Thymus (tissue), 11 donors: ENCODE results near the gene APOL5. TPM values are rescaled to one million over a fixed set of nuclear protein-coding genes. Genes with fewer than 3 reads are reported as not detected.
"Not testable (repeated sequence)": the region's sequence is repeated elsewhere in the genome, so short reads cannot be mapped to it uniquely, and the experiment has no call there.

Source experiments
- DNase-seq, 9 donors: peaks; one replicate each; pipeline ENCODE4 v3.0.0-alpha.2; 2013; ENCODE audit warnings: low spot score in 9 of 9, low read depth in 6 of 9, missing footprints in 1 of 9
- H3K27ac ChIP-seq, 2 donors: one replicate each; pipeline ENCODE4 v1.5.1; 2013; ENCODE audit warnings: control low read depth in 1 of 2, low read depth in 1 of 2, low read length in 1 of 2, mild to moderate bottlenecking in 1 of 2, moderate library complexity in 1 of 2
- H3K27me3 ChIP-seq, 2 donors: one replicate each; pipeline ENCODE4 v1.5.1; 2013; ENCODE audit warnings: low read length in 1 of 2; ENCODE audit not compliant: control insufficient read depth in 2 of 2, insufficient read depth in 1 of 2
- H3K36me3 ChIP-seq, 2 donors: one replicate each; pipeline ENCODE4 v1.5.1; 2013; ENCODE audit warnings: low read length in 1 of 2, mild to moderate bottlenecking in 1 of 2, moderate library complexity in 1 of 2; ENCODE audit not compliant: control insufficient read depth in 2 of 2, insufficient read depth in 2 of 2
- H3K4me1 ChIP-seq, 2 donors: one replicate each; pipeline ENCODE4 v1.5.1; 2013; ENCODE audit warnings: low read length in 2 of 2; ENCODE audit not compliant: control insufficient read depth in 2 of 2, insufficient read depth in 2 of 2
- H3K4me3 ChIP-seq, 2 donors: one replicate each; pipeline ENCODE4 v1.5.1; 2013; ENCODE audit warnings: low read length in 2 of 2, control low read depth in 1 of 2, mild to moderate bottlenecking in 1 of 2
- H3K9me3 ChIP-seq, 2 donors: one replicate each; pipeline ENCODE4 v1.5.1; 2013; ENCODE audit warnings: low read length in 1 of 2, mild to moderate bottlenecking in 1 of 2; ENCODE audit not compliant: control insufficient read depth in 2 of 2, insufficient read depth in 1 of 2
- WGBS: extraction: QIAGEN DNeasy Blood & Tissue Kit; methylation state at CpG from one replicate; pipeline ENCODE4 v1.1.7; 2013; 5-methylcytosine and 5-hydroxymethylcytosine counted together
- polyA plus RNA-seq: library from polyadenylated mRNA; stranded (reverse); fragments of 200-250 nt; gene quantifications from one replicate; pipeline ENCODE4 v1.2.3, GENCODE V29; 2013
- total RNA-seq: library from RNA; stranded (reverse); fragments of 120-200 nt; gene quantifications from one replicate; pipeline ENCODE4 v1.2.4, GENCODE V29; 2013
- donor health status: healthy.

The APOL5 gene
- total and polyA plus RNA-seq, 2 donors = 0.09 TPM

DNA sequence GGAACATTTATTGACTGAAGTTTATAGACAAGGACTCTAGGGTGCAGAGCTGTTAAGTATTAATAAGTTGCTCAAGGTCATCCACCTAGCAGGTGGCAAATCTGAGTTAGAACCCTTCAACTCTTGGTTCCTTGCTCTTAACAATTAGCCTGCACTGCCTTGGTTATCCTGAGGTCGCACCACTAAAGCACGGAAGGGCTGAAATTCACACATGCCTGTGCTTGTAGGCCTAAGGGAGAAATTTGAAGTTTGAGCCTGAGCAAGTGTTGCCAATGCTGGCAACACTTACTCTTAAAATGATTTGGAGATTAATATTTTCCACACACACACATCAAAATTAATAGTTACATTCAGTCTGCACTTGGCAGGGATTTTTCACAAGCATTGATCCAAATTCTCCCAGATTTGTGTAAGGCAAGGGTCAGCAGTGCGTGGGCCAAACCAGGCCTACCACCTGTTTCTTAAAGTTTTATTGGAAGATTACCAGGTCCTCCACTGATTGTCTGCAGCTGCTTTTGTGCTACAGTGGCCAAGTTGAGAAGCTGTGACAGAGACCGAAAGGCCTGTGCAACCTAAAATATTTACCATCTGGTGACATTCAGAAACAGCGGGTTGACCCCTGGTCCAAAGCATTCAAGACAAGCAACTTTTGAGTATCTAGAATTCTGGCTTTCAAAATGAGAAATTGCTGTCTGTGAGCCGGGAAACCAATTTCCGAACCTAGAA, 16.3 kb downstream of the APOL5 start:
- Histone ChIP-seq H3K36me3 (no peaks in the 10 kb centered on the region), H3K4me3 (no peak overlapping the region), H3K4me1 (peaks cover 0 to 3% of the 10 kb centered on the region in 2 donors), H3K27me3 (no peaks in the 10 kb centered on the region), H3K9me3 (no peaks in the 10 kb centered on the region), H3K27ac (no peak overlapping the region)
- no peak for DNase-seq
- 90% methylated on average over 7 of the region's 7 CpGs for WGBS

DNA sequence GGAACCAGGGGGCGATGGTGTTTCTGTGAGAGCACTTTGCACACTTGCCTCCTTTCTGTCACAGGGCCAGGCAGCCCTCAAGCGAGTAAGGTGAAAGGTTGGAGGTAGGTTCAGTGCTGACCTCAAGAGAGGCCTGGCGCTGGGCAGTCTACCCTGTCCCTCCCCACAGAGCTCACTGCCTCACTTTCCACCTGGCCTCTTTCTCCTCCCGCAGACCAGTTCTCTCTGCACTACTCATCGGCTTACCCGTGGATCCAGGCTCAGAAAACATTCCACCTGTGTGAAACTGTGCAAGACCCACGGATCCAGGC, 16.8 kb downstream of the APOL5 start:
- no peak overlapping the region for H3K27ac ChIP-seq
- 95% methylated on average over 7 of the region's 7 CpGs for WGBS
- no peaks in the 10 kb centered on the region for H3K9me3 ChIP-seq
- peaks cover 0 to 3% of the 10 kb centered on the region in 2 donors for H3K4me1 ChIP-seq
- H3K4me3 ChIP-seq = no peak overlapping the region
- H3K36me3 ChIP-seq = no peaks in the 10 kb centered on the region
- H3K27me3 ChIP-seq = no peaks in the 10 kb centered on the region
- DNase-seq = no peak

DNA sequence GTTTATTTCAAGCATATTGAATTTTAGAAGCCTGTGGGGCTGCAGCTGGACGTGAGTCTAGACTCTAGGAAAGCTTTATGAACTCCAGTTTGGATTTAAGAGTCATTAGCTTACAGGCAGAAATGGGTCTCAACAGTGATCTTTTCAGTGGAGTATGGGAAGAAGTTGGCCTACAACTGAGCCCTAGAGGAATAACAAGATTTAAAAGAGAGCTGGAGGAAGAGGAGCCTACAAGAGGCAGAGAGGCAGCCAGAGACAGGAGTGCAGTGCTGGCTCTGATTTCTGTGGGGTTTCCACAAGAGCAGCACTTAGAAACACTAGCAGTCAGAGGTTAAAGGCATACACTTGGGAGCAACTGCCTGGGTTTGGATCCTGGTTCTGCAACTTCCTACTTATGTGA, 17.9 kb downstream of the APOL5 start:
- H3K4me3 ChIP-seq = no peak overlapping the region
- peaks cover 0 to 3% of the 10 kb centered on the region in 2 donors for H3K4me1 ChIP-seq
- no peaks in the 10 kb centered on the region for H3K9me3 ChIP-seq
- no peaks in the 10 kb centered on the region for H3K27me3 ChIP-seq
- 91% methylated on average over 1 of the region's 1 CpG for WGBS
- H3K27ac ChIP-seq = no peak overlapping the region
- H3K36me3 ChIP-seq = no peaks in the 10 kb centered on the region
- DNase-seq = no peak

DNA sequence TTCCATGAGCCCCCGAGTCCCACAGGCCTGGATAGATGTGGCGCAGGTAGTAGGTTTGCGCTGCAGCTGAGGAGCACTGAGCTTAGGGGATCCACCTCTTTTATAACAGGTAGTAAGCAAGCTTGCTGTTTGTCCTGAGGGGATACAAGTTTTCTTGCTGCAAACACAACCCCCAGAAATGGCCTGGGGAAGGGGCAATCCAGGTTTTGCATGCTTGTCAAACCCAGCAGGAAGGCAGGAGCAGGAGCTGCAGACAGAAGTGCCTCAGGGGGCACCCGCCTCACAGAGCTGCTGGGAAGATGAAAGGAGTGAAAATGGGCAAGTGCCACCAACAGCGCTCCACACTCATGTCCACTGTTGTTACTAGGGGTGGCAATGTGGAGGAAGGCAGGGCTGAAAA, 18.5 kb downstream of the APOL5 start:
- DNase-seq = no peak
- Histone ChIP-seq H3K4me1 (peaks cover 0 to 3% of the 10 kb centered on the region in 2 donors), H3K36me3 (no peaks in the 10 kb centered on the region), H3K9me3 (no peaks in the 10 kb centered on the region), H3K27me3 (no peaks in the 10 kb centered on the region), H3K4me3 (no peak overlapping the region), H3K27ac (no peak overlapping the region)
- WGBS = 98% methylated on average over 5 of the region's 5 CpGs

DNA sequence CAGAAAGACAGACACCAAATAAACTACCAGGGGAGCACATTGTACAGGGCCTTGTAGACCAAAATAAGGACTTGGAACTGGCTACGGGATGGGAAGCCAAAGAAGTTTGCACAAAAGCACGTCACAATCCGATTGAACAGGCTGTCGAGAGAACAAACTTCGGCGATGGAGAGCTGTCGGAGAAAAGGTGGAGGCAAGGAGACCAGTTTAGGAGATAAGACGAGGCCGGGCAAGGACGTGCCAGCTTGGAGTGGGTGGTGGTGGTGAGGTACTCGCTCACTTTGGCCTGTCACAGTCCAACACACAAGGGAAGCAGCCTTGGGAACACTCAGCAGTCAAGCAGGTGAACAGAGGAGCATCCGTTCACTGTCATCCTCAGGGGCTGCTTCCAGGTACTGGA, 19.0 kb downstream of the APOL5 start:
- H3K27ac ChIP-seq = no peak overlapping the region
- H3K4me1 ChIP-seq = peaks cover 0 to 3% of the 10 kb centered on the region in 2 donors
- H3K27me3 ChIP-seq = no peaks in the 10 kb centered on the region
- DNase-seq = no peak
- no peak overlapping the region for H3K4me3 ChIP-seq
- 97% methylated on average over 12 of the region's 12 CpGs for WGBS
- no peaks in the 10 kb centered on the region for H3K36me3 ChIP-seq
- H3K9me3 ChIP-seq = no peaks in the 10 kb centered on the region

DNA sequence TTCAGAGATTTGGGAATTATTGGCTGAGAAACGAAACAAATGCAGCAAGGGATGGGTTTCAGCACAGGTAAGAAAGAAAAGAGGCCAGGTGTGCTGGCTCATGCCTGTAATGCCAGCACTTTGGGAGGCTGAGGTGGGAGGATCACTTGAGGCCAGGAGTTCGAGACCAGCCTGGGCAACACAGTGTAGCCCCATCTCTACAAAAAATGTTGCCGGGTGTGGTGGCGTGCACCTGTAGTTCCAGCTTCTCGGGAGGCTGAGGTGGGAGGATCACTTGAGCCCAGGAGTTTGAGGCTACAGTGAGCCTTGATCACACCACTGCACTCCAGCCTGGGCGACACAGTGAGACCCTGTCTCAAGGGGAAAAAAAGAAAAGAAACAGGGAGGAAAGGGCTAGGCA, 20.2 kb downstream of the APOL5 start:
- not testable (repeated sequence) for H3K4me3 ChIP-seq, H3K27me3 ChIP-seq
- WGBS = 96% methylated on average over 6 of the region's 6 CpGs

DNA sequence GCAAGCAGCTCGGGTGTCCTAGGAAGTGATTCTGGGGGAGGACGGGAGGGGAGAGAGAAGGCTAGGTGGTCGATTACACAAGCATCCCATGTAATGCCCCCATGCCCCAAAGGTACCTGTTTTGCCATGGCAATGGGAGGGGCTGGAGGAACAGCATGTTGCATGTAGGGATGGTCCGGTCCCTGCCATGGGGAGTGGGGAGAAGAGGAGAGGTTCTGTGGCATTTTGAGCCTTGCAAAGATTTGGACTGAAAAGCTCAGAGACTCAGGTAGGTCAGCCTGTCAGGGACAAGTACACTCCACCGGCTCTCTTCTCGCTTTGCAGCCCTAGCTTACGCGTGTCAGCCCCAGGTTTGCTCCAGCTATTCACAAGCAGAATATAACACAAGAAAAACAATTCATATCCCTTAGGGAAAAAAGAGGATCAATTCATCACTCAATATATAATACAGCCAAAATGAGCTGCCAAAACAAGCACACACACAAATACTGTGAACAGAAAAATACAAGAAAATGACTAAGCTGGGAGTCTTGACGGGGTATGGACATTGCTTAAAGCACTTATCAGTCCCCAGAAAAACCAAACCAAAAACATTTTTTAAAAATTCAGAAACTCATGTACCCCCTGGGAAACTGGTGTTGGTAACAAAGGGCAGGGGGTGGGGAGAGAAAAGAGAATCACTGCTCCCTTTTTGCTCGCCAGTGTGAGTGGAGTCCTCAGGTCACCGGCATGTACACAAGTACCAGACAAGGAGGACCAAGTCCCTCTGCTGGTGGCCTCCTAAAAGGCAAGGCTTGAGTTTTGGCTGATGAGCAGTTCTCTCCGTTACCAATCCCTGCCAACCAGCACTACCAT, 21.6 kb downstream of the APOL5 start:
- Histone ChIP-seq H3K27me3 (no peaks in the 10 kb centered on the region), H3K4me1 (peaks cover 0 to 3% of the 10 kb centered on the region in 2 donors), H3K27ac (no peak overlapping the region), H3K36me3 (no peaks in the 10 kb centered on the region), H3K9me3 (no peaks in the 10 kb centered on the region), H3K4me3 (no peak overlapping the region)
- WGBS = 95% methylated on average over 12 of the region's 12 CpGs
- DNase-seq = no peak

More for the DNA sequence above, 20.2 kb downstream of the APOL5 start:
- not testable (repeated sequence) for H3K36me3 ChIP-seq, H3K4me1 ChIP-seq, DNase-seq, H3K27ac ChIP-seq, H3K9me3 ChIP-seq

DNA sequence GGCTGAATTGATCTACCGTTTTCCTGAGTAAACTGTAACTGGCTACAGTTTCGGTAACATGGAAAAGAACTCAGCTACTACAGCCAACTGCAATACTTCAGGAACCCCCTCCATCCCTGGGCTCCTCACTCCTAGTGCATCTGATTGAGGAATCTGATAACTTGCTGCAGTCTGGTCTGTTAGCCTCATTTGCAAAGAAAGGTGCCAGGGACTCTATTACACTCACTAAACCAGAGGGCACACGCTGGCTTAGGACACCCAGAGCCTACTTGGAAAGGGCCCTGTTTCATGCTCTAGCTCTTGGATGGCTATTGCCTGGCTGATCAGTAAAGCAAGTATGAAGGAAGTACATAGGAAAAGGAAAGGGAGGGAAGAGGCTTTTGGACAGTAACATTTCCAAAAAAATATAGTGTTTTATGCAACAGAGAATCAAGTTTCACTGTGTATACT, 22.3 kb downstream of the APOL5 start:
- no peaks in the 10 kb centered on the region for H3K4me1 ChIP-seq
- H3K4me3 ChIP-seq = no peak overlapping the region
- WGBS = 96% methylated on average over 3 of the region's 3 CpGs
- H3K36me3 ChIP-seq = no peaks in the 10 kb centered on the region
- H3K27ac ChIP-seq = no peak overlapping the region
- DNase-seq = no peak
- no peaks in the 10 kb centered on the region for H3K9me3 ChIP-seq
- H3K27me3 ChIP-seq = no peaks in the 10 kb centered on the region

DNA sequence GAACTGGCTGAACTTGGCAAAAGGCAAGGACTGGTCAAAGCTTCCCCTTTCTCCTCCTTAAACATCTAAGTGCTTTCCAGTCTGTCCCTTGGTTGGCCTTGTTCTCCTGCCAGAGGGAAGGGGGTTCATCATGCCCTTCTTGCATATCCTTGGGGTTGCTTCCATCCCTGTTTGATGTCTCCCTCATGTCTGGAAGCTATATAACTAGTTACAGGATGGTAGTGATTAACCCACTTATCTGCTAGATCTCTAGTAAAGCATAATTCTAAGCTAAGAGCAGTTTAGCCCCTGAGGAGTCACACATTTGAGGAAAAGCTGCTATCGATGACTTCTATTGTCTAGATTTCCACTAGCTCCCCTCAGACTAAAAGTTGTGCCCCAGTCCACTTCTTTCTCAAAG, 22.9 kb downstream of the APOL5 start:
- DNase-seq = no peak
- Histone ChIP-seq H3K4me3 (no peak overlapping the region), H3K9me3 (no peaks in the 10 kb centered on the region), H3K27me3 (no peaks in the 10 kb centered on the region), H3K36me3 (no peaks in the 10 kb centered on the region), H3K27ac (no peak overlapping the region), H3K4me1 (no peaks in the 10 kb centered on the region)
- 93% methylated on average over 1 of the region's 1 CpG for WGBS
